ENCODE measurements around the gene ITPR1.

- no peak for TF ChIP-seq POLR2A (IDR thresholded peaks at IDR 0.05)
- TF ChIP-seq CTCF (IDR thresholded peaks at IDR 0.05), result no peak
Observed at GRCh38 chr3:4755566-4755965, 262.4 kb downstream of the ITPR1 start.

Measured in heart left ventricle (tissue), 13 donors.